ENCODE results near the gene NAP1L4.

NAP1L4 gene

DNA sequence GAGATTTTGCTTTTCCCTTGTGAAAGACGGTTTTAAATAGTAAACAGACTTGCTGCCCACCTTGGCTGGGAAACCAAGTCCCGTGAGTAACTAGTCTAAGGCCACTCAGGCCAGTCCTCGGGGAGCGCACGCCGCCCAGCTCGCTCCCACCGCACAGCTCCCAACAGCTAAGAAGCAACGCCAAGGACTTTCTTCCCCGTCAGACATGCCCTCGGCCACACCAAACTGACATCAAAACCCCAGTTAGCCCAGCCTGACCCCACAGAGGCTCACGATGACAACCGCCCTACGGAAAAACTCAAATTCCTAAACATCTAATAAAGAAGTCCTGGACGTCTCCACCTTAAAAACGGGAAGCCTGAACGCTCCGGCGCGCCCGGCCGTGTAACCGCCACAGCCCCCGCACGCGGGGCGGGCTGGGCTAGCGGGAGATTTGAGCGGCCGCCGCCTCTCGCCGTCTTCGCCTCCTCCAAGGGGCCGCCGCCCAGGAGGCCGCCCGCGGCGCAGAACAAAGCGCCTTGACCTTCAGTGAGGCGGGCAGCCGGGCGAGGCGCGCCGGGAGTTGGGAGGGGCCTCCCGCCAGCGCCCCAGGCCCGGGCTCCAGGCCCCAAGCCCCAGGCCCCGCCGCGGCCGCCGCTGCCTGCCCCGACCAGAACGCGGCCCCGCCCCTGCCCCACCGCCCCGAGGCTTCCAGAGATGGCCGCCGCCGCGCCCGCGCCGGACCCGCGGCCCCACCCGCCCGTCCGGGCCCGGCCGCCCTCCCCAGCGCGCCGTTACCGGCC lies 486 bp downstream of the NAP1L4 start:
- TF ChIP-seq, protein P1, sequence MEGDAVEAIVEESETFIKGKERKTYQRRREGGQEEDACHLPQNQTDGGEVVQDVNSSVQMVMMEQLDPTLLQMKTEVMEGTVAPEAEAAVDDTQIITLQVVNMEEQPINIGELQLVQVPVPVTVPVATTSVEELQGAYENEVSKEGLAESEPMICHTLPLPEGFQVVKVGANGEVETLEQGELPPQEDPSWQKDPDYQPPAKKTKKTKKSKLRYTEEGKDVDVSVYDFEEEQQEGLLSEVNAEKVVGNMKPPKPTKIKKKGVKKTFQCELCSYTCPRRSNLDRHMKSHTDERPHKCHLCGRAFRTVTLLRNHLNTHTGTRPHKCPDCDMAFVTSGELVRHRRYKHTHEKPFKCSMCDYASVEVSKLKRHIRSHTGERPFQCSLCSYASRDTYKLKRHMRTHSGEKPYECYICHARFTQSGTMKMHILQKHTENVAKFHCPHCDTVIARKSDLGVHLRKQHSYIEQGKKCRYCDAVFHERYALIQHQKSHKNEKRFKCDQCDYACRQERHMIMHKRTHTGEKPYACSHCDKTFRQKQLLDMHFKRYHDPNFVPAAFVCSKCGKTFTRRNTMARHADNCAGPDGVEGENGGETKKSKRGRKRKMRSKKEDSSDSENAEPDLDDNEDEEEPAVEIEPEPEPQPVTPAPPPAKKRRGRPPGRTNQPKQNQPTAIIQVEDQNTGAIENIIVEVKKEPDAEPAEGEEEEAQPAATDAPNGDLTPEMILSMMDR (IDR thresholded peaks at IDR 0.05; ENCODE audit: low read length) = no peak
- no peaks in the 10 kb centered on the region for H3K9me2 ChIP-seq (ENCODE audit: low read depth, low read length)
- H4K20me1 ChIP-seq (ENCODE audit: insufficient read depth, low read length) = no peaks in the 10 kb centered on the region
- H3K27me3 ChIP-seq (ENCODE audit: insufficient read depth, low read length) = no peaks in the 10 kb centered on the region
- H3K4me1 ChIP-seq (ENCODE audit: insufficient read depth, low read length, severe bottlenecking) = peaks cover 47% of the 10 kb centered on the region
- peaks cover 14% of the 10 kb centered on the region for H3K36me3 ChIP-seq (ENCODE audit: insufficient read depth, low read length)
- H2AFZ ChIP-seq (ENCODE audit: low read length) = no peak overlapping the region
- H3K9me3 ChIP-seq (ENCODE audit: low read length) = no peaks in the 10 kb centered on the region
- peak overlapping the region; percentile 88 for H3K4me3 ChIP-seq (ENCODE audit: low read depth, low read length, poor library complexity, severe bottlenecking)
- peak overlapping the region; percentile 82 for H3K4me2 ChIP-seq (ENCODE audit: low read length)
- peak overlapping the region; percentile 91 for H3K9ac ChIP-seq (ENCODE audit: low read length)
- H3K79me2 ChIP-seq (ENCODE audit: insufficient read depth, low read length) = peaks cover 51% of the 10 kb centered on the region
- no peaks in the 10 kb centered on the region for H3F3A ChIP-seq (ENCODE audit: insufficient read depth, low read length)
- H3K27ac ChIP-seq (ENCODE audit: low read depth, low read length, poor library complexity, severe bottlenecking) = peak overlapping the region; percentile 71

DNA sequence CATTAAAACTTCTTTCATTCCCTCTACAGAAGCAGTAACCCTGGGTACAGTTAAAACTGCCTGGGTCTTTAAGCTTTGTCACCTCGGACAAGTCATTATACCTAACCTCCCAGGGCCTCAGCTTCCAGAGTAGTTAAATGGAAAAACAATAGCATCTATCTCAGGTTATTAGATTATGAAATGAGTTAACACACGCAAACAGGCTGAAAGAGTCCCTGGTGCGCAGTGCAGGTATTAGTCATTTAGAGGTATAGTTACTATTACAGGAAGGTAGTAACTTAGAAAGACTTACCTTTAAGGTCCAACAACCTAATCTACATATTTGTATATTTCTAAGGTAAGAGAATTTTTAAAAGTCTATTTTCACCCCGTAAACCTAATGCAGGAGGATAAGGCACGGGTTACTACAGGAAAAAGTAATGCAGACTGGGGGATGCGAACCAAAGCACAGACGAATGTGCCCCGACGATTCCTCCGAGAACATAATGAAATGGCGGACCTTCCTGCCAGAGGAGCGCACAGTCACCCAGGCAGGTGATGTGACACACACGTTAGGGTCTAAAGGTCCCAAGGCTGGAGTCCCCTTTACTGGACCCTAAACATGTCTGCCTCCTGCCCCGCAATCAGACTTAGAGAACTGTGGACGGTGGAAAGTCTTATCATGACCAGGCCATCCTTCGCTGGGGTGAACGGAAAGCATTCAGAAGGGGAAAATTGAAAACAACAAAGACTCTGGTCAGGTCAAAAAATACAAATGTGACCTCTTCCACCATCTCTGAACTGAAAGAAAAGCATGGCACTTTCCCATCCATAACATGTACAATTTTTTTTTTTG lies 1.3 kb downstream of the NAP1L4 start:
- Histone ChIP-seq H3K9ac (ENCODE audit: low read length) (peak overlapping the region; percentile 91), H3K27me3 (ENCODE audit: insufficient read depth, low read length) (no peaks in the 10 kb centered on the region), H4K20me1 (ENCODE audit: insufficient read depth, low read length) (no peaks in the 10 kb centered on the region), H3K9me3 (ENCODE audit: low read length) (no peaks in the 10 kb centered on the region), H3K4me1 (ENCODE audit: insufficient read depth, low read length, severe bottlenecking) (peaks cover 49% of the 10 kb centered on the region), H3K36me3 (ENCODE audit: insufficient read depth, low read length) (peaks cover 22% of the 10 kb centered on the region), H3K4me3 (ENCODE audit: low read depth, low read length, poor library complexity, severe bottlenecking) (peak overlapping the region; percentile 88), H3K79me2 (ENCODE audit: insufficient read depth, low read length) (peaks cover 59% of the 10 kb centered on the region), H2AFZ (ENCODE audit: low read length) (no peak overlapping the region), H3K4me2 (ENCODE audit: low read length) (peak overlapping the region; percentile 82), H3K27ac (ENCODE audit: low read depth, low read length, poor library complexity, severe bottlenecking) (peak overlapping the region; percentile 71), H3F3A (ENCODE audit: insufficient read depth, low read length) (no peaks in the 10 kb centered on the region), H3K9me2 (ENCODE audit: low read depth, low read length) (no peaks in the 10 kb centered on the region)
- TF ChIP-seq, protein P1 (IDR thresholded peaks at IDR 0.05; ENCODE audit: low read length) = no peak
- no peak for TF ChIP-seq EZH2 (IDR thresholded peaks at IDR 0.05; ENCODE audit: borderline replicate concordance, low read length)

DNA sequence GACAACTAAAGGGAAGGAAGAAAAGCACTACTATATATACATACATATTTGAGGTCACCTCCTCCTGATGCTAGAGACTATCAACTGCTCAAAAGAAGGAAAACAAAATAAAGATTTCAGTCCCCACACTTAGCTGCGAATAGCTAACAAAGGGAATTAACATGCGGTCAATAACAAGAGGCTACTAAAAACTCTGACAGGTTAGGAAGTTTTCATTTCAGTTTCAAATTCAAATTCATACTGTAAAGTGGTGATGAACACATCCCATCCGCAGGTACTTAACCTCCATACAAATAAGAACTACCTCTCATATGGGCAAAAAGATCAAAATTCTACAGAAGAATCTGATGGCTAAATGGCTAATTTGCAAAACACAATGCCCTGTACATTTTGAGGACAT lies 2.6 kb downstream of the NAP1L4 start:
- Histone ChIP-seq H3K9ac (ENCODE audit: low read length) (peak overlapping the region; percentile 91), H2AFZ (ENCODE audit: low read length) (no peak overlapping the region), H3F3A (ENCODE audit: insufficient read depth, low read length) (no peaks in the 10 kb centered on the region), H3K27me3 (ENCODE audit: insufficient read depth, low read length) (no peaks in the 10 kb centered on the region), H3K36me3 (ENCODE audit: insufficient read depth, low read length) (peaks cover 32% of the 10 kb centered on the region), H3K9me3 (ENCODE audit: low read length) (no peaks in the 10 kb centered on the region), H3K79me2 (ENCODE audit: insufficient read depth, low read length) (peaks cover 72% of the 10 kb centered on the region), H3K9me2 (ENCODE audit: low read depth, low read length) (no peaks in the 10 kb centered on the region), H3K4me1 (ENCODE audit: insufficient read depth, low read length, severe bottlenecking) (peaks cover 51% of the 10 kb centered on the region), H3K27ac (ENCODE audit: low read depth, low read length, poor library complexity, severe bottlenecking) (peak overlapping the region; percentile 33), H3K4me3 (ENCODE audit: low read depth, low read length, poor library complexity, severe bottlenecking) (peak overlapping the region; percentile 88), H3K4me2 (ENCODE audit: low read length) (peak overlapping the region; percentile 82), H4K20me1 (ENCODE audit: insufficient read depth, low read length) (no peaks in the 10 kb centered on the region)
- no peak for TF ChIP-seq EZH2 (IDR thresholded peaks at IDR 0.05; ENCODE audit: borderline replicate concordance, low read length)
- TF ChIP-seq, protein P1 (IDR thresholded peaks at IDR 0.05; ENCODE audit: low read length) = no peak

Measured in OCI-LY1 (cell line).